Lung (tissue), 16 donors: ENCODE results near the gene RGCC. TPM values are rescaled to one million over a fixed set of nuclear protein-coding genes. Genes with fewer than 3 reads are reported as not detected.

ENCODE experiments used
- ATAC-seq: fragments of 200-7000 bp; cut with Tn5 transposase; one replicate; pipeline ENCODE4 v1.9.1; 2020; ENCODE audit warnings: moderate number of reproducible peaks; ENCODE audit not compliant: insufficient read depth, low FRiP score
- DNase-seq, 3 donors: peaks; one replicate each; pipeline ENCODE4 v3.0.0-alpha.2; 2013 to 2017
- H3K27ac ChIP-seq, 2 donors: one replicate each; pipeline ENCODE4 v1.5.1; 2013; ENCODE audit warnings: mild to moderate bottlenecking in 2 of 2, moderate library complexity in 2 of 2, control low read depth in 1 of 2, inconsistent platforms in 1 of 2, low read depth in 1 of 2, low read length in 1 of 2
- H3K27me3 ChIP-seq, 3 donors: one replicate each; pipeline ENCODE4 v1.5.1; 2013; ENCODE audit warnings: low read length in 2 of 3; ENCODE audit not compliant: control insufficient read depth in 3 of 3, insufficient read depth in 3 of 3
- H3K36me3 ChIP-seq, 4 donors: one replicate each; pipeline ENCODE4 v1.5.1; 2013; ENCODE audit warnings: low read length in 4 of 4, mild to moderate bottlenecking in 1 of 4, moderate library complexity in 1 of 4; ENCODE audit not compliant: control insufficient read depth in 4 of 4, insufficient read depth in 4 of 4
- H3K4me1 ChIP-seq, 5 donors: one replicate each; pipeline ENCODE4 v1.5.1; 2013; ENCODE audit warnings: low read length in 5 of 5, mild to moderate bottlenecking in 2 of 5, moderate library complexity in 1 of 5; ENCODE audit not compliant: control insufficient read depth in 5 of 5, insufficient read depth in 5 of 5
- H3K4me3 ChIP-seq: one replicate; pipeline ENCODE4 v1.5.1; 2013; ENCODE audit warnings: mild to moderate bottlenecking, control low read depth, moderate library complexity
- H3K9ac ChIP-seq, 2 donors: one replicate each; pipeline ENCODE4 v1.5.1; 2013; ENCODE audit warnings: low read length in 2 of 2, control low read depth in 1 of 2; ENCODE audit not compliant: insufficient read depth in 1 of 2
- H3K9me3 ChIP-seq, 4 donors: one replicate each; pipeline ENCODE4 v1.5.1; 2013; ENCODE audit warnings: low read length in 3 of 4, mild to moderate bottlenecking in 1 of 4, moderate library complexity in 1 of 4; ENCODE audit not compliant: control insufficient read depth in 4 of 4, insufficient read depth in 3 of 4
- WGBS, 2 donors: extraction: QIAGEN DNeasy Blood & Tissue Kit; methylation state at CpG; one replicate each; pipeline ENCODE4 v1.1.7; 2013; 5-methylcytosine and 5-hydroxymethylcytosine counted together
- long read RNA-seq, 5 donors: transcript quantifications; one replicate each; lab custom pipeline, GENCODE V29; 2026
- polyA plus RNA-seq, 2 donors: library from polyadenylated mRNA; stranded (reverse); fragments of 200-250 nt; gene quantifications; one replicate each; pipeline ENCODE4 v1.2.1, GENCODE V29; 2013
- total RNA-seq, 2 donors: library from RNA; depleted of rRNA in 1 of 2; stranded (reverse); fragments of >200 nt in 1 of 2; gene quantifications; one replicate each; pipeline ENCODE4 v1.2.1, GENCODE V29; 2014 to 2021
- TF ChIP-seq, protein P1 (sequence below): IDR thresholded peaks from 2 replicates; pipeline ENCODE4 v1.5.1; 2012; ENCODE audit warnings: mild to moderate bottlenecking; ENCODE audit errors: control extremely low read depth, extremely low read depth
- donor health status: control.
- donor health status: control.
- donor health status: Bipolar disorder and iron deficiency.
- donor health status: healthy.
- donor health status: DM: yes; HTN: yes; CAD: no.

The RGCC gene
- total RNA-seq (100 to 1,000 TPM; 309 to 359 TPM), polyA plus RNA-seq (100 to 1,000 TPM; 167 to 275 TPM)
- long read RNA-seq, donor 1, transcript RGCC-201 (5 exons, 960 nt) = major isoform, 127 of 161 reads
- long read RNA-seq, donor 1, partial matches to known transcripts = 34 of 161 reads
- long read RNA-seq, donor 1, other reads (novel, unspliced or antisense) = 0 of 161 reads
- long read RNA-seq, donor 2, transcript RGCC-201 (5 exons, 960 nt) = major isoform, 20 of 30 reads
- long read RNA-seq, donor 2, partial matches to known transcripts = 10 of 30 reads
- long read RNA-seq, donor 2, other reads (novel, unspliced or antisense) = 0 of 30 reads
- long read RNA-seq, donor 3, transcript RGCC-201 (5 exons, 960 nt) = major isoform, 60 of 60 reads
- long read RNA-seq, donor 3, partial matches to known transcripts = 0 of 60 reads
- long read RNA-seq, donor 3, other reads (novel, unspliced or antisense) = 0 of 60 reads
- long read RNA-seq, donor 4, transcript RGCC-201 (5 exons, 960 nt) = major isoform, 42 of 64 reads
- long read RNA-seq, donor 4, partial matches to known transcripts = 22 of 64 reads
- long read RNA-seq, donor 4, other reads (novel, unspliced or antisense) = 0 of 64 reads
- long read RNA-seq, donor 5, transcript RGCC-201 (5 exons, 960 nt) = major isoform, 123 of 165 reads
- long read RNA-seq, donor 5, partial matches to known transcripts = 29 of 165 reads
- long read RNA-seq, donor 5, other reads (novel, unspliced or antisense) = 13 of 165 reads

- peaks cover 0 to 11% (median 5%) of the 10 kb centered on the region in 4 donors for H3K36me3 ChIP-seq
- WGBS, 2 donors = 6% methylated on average over 76 to 92 of the region's 92 CpGs
- DNase-seq (peak; percentile 81 to 88 (median 82)), ATAC-seq (peak; percentile 91)
- H3K27ac ChIP-seq = peak within 1 kb of the TSS; percentile 77 to 97
- TF ChIP-seq, protein P1, sequence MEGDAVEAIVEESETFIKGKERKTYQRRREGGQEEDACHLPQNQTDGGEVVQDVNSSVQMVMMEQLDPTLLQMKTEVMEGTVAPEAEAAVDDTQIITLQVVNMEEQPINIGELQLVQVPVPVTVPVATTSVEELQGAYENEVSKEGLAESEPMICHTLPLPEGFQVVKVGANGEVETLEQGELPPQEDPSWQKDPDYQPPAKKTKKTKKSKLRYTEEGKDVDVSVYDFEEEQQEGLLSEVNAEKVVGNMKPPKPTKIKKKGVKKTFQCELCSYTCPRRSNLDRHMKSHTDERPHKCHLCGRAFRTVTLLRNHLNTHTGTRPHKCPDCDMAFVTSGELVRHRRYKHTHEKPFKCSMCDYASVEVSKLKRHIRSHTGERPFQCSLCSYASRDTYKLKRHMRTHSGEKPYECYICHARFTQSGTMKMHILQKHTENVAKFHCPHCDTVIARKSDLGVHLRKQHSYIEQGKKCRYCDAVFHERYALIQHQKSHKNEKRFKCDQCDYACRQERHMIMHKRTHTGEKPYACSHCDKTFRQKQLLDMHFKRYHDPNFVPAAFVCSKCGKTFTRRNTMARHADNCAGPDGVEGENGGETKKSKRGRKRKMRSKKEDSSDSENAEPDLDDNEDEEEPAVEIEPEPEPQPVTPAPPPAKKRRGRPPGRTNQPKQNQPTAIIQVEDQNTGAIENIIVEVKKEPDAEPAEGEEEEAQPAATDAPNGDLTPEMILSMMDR = no peak
- H3K9ac ChIP-seq = peak within 1 kb of the TSS; percentile 51 to 71
- peaks cover 0 to 2% (median 0%) of the 10 kb centered on the region in 3 donors for H3K27me3 ChIP-seq
- peaks cover 0 to 27% (median 11%) of the 10 kb centered on the region in 5 donors for H3K4me1 ChIP-seq
- H3K4me3 ChIP-seq = peak within 1 kb of the TSS; percentile 96
- H3K9me3 ChIP-seq = peaks cover 0 to 3% (median 0%) of the 10 kb centered on the region in 4 donors
These were observed at the start of gene RGCC for GRCh38 chr13:41456768-41457588. RGCC (plus strand) TSS chr13:41457550; CDS start chr13:41457708, 158 bp downstream.

DNA sequence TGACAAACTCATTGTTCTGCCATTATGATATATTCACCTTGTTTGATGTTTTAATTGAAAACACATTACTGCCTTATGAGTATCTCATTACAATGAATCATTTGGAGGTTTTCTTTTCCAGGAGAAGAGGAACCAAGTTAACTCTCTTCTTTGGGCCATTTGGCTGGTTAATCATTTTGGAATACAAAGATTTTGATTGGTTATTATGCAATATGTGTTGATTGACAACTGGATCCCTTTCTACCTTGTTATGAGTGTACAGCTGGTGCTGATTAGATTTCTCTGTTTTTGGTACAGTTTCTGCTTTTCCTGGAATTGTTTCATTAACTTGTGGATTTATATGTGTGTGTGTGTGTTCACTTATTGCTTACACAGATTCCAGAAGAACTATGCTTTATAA lies 49.2 kb upstream of the RGCC start:
- H3K36me3 ChIP-seq = no peaks in the 10 kb centered on the region
- no peak for ATAC-seq
- no peak overlapping the region for H3K9ac ChIP-seq
- no peaks in the 10 kb centered on the region for H3K27me3 ChIP-seq
- no peaks in the 10 kb centered on the region for H3K4me1 ChIP-seq
- no peak for DNase-seq
- no peak overlapping the region for H3K4me3 ChIP-seq
- no peaks in the 10 kb centered on the region for H3K9me3 ChIP-seq
- TF ChIP-seq, protein P1 = no peak
- no peak overlapping the region for H3K27ac ChIP-seq

GRCh38 chr13:41408746-41409145 lies 48.6 kb upstream of the RGCC start:
- TF ChIP-seq, protein P1 = no peak
- Histone ChIP-seq H3K36me3 (no peaks in the 10 kb centered on the region), H3K27me3 (no peaks in the 10 kb centered on the region), H3K9me3 (no peaks in the 10 kb centered on the region), H3K4me1 (no peaks in the 10 kb centered on the region), H3K9ac (no peak overlapping the region), H3K4me3 (no peak overlapping the region), H3K27ac (no peak overlapping the region)
- ATAC-seq (no peak), DNase-seq (no peak)
- WGBS, 2 donors = 84 to 91% methylated on average over 1 of the region's 1 CpG
